PC-3 (cell line): Measurements from ENCODE around the gene PKMYT1.

ENCODE experiments used
- EZH2 ChIP-seq: fragments of 300-600 bp; sonication (generic); IDR thresholded peaks from one replicate; pipeline ENCODE4 v1.6.1; 2017; ENCODE audit warnings: antibody characterized with exemption, mild to moderate bottlenecking, low read length; ENCODE audit not compliant: unreplicated experiment
- EZH2phosphoT487 ChIP-seq: fragments of 300-600 bp; sonication (generic); IDR thresholded peaks from 2 replicates; pipeline ENCODE4 v1.6.1; 2018; ENCODE audit warnings: mild to moderate bottlenecking, antibody characterized with exemption, low read length, borderline replicate concordance
- TF ChIP-seq, protein P1 (sequence below): fragments of 300-600 bp; sonication (generic); conservative IDR thresholded peaks from 2 replicates; pipeline ENCODE4 v1.5.1; 2017; ENCODE audit warnings: antibody characterized with exemption, low read depth, mild to moderate bottlenecking, low read length

DNA sequence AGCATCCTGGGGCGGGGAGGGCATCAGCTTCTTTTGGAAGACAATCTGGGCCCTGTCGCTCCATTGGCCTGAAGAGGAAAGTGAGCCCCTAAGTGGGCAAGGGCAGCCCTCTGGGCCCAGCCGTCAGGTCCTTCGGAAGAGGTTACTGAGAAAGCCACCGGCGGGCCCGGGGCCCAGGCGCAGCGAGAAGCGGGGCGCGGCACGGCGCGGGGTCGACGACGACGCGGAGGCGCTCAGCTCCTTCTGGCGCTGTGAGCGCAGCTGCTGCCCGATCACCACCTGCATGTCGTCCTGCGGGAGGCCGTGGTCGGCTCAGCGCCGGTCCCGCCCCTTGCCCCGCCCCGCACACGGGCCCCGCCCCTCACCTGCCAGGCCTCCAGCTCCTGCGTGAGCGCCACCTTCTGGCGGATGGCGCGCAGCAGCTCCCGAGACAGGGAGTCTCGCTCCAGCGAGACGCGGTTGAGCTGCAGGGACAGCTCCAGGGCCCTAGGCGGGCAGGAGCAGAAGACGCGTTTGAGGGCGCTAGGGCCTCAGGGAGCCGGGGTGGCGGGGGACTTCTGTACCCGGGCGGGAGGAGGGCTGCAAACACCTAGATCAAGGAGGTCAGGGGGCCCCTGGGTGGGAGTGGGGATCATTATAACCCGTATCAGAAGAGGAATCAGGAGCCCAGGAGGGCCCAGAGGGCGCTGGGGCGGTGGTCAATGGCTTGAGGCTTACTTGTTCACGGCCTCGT is 47.9 kb upstream of the PKMYT1 start:
- TF ChIP-seq, protein P1, sequence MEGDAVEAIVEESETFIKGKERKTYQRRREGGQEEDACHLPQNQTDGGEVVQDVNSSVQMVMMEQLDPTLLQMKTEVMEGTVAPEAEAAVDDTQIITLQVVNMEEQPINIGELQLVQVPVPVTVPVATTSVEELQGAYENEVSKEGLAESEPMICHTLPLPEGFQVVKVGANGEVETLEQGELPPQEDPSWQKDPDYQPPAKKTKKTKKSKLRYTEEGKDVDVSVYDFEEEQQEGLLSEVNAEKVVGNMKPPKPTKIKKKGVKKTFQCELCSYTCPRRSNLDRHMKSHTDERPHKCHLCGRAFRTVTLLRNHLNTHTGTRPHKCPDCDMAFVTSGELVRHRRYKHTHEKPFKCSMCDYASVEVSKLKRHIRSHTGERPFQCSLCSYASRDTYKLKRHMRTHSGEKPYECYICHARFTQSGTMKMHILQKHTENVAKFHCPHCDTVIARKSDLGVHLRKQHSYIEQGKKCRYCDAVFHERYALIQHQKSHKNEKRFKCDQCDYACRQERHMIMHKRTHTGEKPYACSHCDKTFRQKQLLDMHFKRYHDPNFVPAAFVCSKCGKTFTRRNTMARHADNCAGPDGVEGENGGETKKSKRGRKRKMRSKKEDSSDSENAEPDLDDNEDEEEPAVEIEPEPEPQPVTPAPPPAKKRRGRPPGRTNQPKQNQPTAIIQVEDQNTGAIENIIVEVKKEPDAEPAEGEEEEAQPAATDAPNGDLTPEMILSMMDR: peak; percentile 54
- no peak for TF ChIP-seq EZH2phosphoT487
- TF ChIP-seq EZH2: no peak
